HFFc6 (cell line): ENCODE results near the gene MRPL44. TPM values are rescaled to one million over a fixed set of nuclear protein-coding genes. Genes with fewer than 3 reads are reported as not detected.
A peak's percentile ranks its signal among the peaks of the same experiment; 100 is the strongest.

ENCODE experiments used
- DNase-seq: peaks from one replicate; pipeline ENCODE4 v3.0.0-alpha.2; 2018
- H3K27ac Mint-ChIP-seq: 2 replicates; pipeline ENCODE4 v1.8.0; 2020; ENCODE audit warnings: mild to moderate bottlenecking, mixed read lengths
- H3K27me3 Mint-ChIP-seq: 2 replicates; pipeline ENCODE4 v1.8.0; 2021; ENCODE audit warnings: mild to moderate bottlenecking, moderate library complexity, mixed read lengths; ENCODE audit not compliant: insufficient read depth
- H3K36me3 Mint-ChIP-seq: 2 replicates; pipeline ENCODE4 v1.8.0; 2021; ENCODE audit warnings: low read depth, mixed read lengths
- H3K4me1 Mint-ChIP-seq: 2 replicates; pipeline ENCODE4 v1.8.0; 2020; ENCODE audit warnings: low read depth, mixed read lengths
- H3K4me3 Mint-ChIP-seq: 2 replicates; pipeline ENCODE4 v1.8.0; 2020; ENCODE audit warnings: mild to moderate bottlenecking, moderate library complexity, mixed read lengths
- H3K9me3 Mint-ChIP-seq: 2 replicates; pipeline ENCODE4 v1.8.0; 2020; ENCODE audit warnings: mild to moderate bottlenecking, mixed read lengths
- CTCF ChIP-seq: fragments of 200-600 bp; sonication (generic); IDR thresholded peaks from 2 replicates; pipeline ENCODE4 v1.5.0; 2021; ENCODE audit warnings: antibody characterized with exemption, mild to moderate bottlenecking
- long read RNA-seq: library from polyadenylated mRNA; unstranded; transcript quantifications from one replicate; pipeline ENCODE4 v2.0.0, GENCODE V29; 2019
- total RNA-seq, 6 experiments: library from RNA; stranded (reverse); fragmentation: NEBNext Ultra II Directional; extraction: Animal tissue kit (Norgen Biotek cat#: 25700); gene quantifications; 2 replicates in 1 of 6; 3 replicates in 5 of 6; pipeline ENCODE4 v1.2.3, GENCODE V29; 2021

MRPL44 gene
- total RNA-seq: 10 to 100 TPM; 27.5 to 29.8 (median 28.6) TPM
- long read RNA-seq, transcript MRPL44-201 (4 exons, 1,748 nt): major isoform, 60 of 63 reads
- long read RNA-seq, partial matches to known transcripts: 1 of 63 reads
- long read RNA-seq, other reads (novel, unspliced or antisense): 2 of 63 reads

GRCh38 chr2:223957092-223957851 lies at the start of gene MRPL44:
MRPL44 (plus strand) TSS chr2:223957463; CDS start chr2:223957473, 10 bp downstream.
- TF ChIP-seq CTCF: no peak
- peak within 1 kb of the TSS; percentile 92 for H3K27ac Mint-ChIP-seq
- H3K9me3 Mint-ChIP-seq: no peaks in the 10 kb centered on the region
- peaks cover 64% of the 10 kb centered on the region for H3K4me1 Mint-ChIP-seq
- DNase-seq: peak; percentile 90
- peaks cover 37% of the 10 kb centered on the region for H3K36me3 Mint-ChIP-seq
- no peaks in the 10 kb centered on the region for H3K27me3 Mint-ChIP-seq
- peak within 1 kb of the TSS; percentile 98 for H3K4me3 Mint-ChIP-seq

DNA sequence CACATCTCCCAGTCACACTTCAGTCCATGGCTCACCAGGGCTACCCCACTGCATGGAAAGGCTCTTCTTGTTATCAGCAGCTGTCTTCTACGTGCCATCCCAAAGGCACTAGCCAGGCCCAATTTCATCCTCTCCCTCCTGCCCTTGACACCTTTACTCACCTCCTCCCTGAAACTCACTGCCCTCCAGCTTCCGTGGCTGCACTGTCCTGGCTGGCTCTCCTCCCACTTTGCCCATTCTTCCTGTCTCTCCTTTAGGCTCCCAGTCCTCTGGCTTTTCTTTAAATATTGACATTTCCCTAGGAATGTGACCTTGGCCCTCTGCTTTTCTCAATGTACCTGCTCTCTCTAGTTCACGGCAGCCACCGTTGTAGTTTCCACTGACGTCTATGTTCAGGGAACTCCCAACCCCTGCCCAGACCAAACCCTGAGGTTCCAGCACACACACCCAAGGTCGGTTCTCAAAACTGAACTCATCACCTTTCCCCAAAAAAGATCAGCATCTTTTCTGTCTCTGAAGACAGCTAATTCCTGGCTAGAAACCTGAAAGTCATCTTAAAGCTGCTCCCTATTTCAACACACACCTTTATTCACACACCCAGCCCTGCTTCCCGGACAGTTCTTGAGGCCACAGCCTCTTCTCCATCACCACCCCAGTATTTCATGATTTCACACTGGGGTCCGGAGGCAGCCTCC lies 48.8 kb upstream of the MRPL44 start:
- Mint-ChIP-seq H3K27ac (no peak overlapping the region), H3K9me3 (no peaks in the 10 kb centered on the region), H3K4me3 (no peak overlapping the region), H3K4me1 (peaks cover 8% of the 10 kb centered on the region), H3K36me3 (peaks cover 11% of the 10 kb centered on the region), H3K27me3 (no peaks in the 10 kb centered on the region; the same call in 1 of the 2 replicates)
- no peak for TF ChIP-seq CTCF
- DNase-seq: no peak

DNA sequence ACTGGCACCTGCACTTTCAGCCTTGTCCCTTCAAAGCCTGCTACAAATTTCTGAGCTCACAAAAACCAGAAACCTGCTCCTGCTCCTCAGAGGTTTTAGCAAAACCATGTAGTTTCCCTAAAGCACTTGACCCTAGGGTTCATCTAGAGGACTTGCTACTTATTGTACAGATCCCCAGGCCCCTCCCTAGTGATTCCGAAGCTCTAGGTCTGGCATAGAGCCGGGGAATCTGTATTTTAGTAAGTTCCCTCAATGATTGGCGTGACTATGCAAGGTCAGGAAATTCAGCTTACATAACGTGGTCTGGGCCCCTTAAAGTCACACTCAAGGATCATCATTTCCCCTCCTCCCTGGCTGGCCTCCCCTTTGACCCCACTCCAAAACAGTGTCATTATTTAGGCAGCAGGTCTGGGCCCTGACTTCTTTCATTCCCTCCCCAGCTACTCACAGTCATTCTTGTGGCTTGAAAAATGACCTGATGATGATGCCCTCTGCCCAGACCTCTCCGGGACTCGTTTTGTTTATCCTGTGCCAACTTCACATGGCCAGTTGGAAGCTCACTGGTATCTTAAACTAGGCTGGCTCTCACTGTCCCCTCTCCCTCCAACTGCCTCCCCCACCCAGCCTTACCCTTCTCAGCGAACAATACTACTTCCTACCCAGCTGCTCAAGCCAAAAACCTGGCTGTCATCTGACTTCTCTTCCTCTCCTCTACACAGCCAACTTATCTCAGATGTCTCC lies 48.1 kb upstream of the MRPL44 start:
- no peak for TF ChIP-seq CTCF
- peaks cover 11% of the 10 kb centered on the region for H3K36me3 Mint-ChIP-seq
- DNase-seq: no peak
- H3K4me3 Mint-ChIP-seq: no peak overlapping the region
- no peaks in the 10 kb centered on the region; the same call in 1 of the 2 replicates for H3K27me3 Mint-ChIP-seq
- no peaks in the 10 kb centered on the region for H3K9me3 Mint-ChIP-seq
- peaks cover 8% of the 10 kb centered on the region for H3K4me1 Mint-ChIP-seq
- no peak overlapping the region for H3K27ac Mint-ChIP-seq

GRCh38 chr2:223914324-223914723 lies 42.9 kb upstream of the MRPL44 start:
- no peak for TF ChIP-seq CTCF
- Mint-ChIP-seq H3K4me1 (peaks cover 14% of the 10 kb centered on the region), H3K27me3 (no peaks in the 10 kb centered on the region), H3K4me3 (no peak overlapping the region), H3K36me3 (peaks cover 17% of the 10 kb centered on the region), H3K27ac (no peak overlapping the region), H3K9me3 (no peaks in the 10 kb centered on the region)
- no peak for DNase-seq

DNA sequence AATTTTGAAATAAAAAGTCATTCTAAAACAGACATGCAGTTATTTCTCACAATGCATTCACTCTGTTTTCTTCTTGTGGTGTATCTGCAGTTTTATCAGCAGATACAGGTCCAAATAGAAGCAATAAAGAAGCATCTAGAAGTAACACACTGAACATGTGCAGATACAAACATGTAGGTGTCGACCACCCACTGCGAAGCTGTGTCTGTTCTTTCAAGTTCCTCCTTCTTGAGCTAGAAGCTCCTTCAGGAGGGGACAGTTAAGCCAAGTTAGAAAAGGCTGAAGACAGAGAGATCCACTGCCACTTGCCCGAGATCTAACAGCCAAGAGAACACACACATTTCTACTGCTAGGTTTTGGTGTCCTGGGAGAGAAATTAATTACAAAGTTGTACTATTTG lies 42.2 kb upstream of the MRPL44 start:
- H3K4me1 Mint-ChIP-seq: peaks cover 8% of the 10 kb centered on the region; the same call in 1 of the 2 replicates
- H3K27me3 Mint-ChIP-seq: no peaks in the 10 kb centered on the region
- H3K9me3 Mint-ChIP-seq: no peaks in the 10 kb centered on the region
- no peak overlapping the region for H3K4me3 Mint-ChIP-seq
- DNase-seq: no peak
- H3K36me3 Mint-ChIP-seq: peaks cover 17% of the 10 kb centered on the region
- H3K27ac Mint-ChIP-seq: no peak overlapping the region
- TF ChIP-seq CTCF: no peak
